SIG-M5 treated with dmso at 0.1 percent for 504 hours (cell line): Measurements from ENCODE around the gene RHAG.
"Not testable (repeated sequence)": the region's sequence is repeated elsewhere in the genome, so short reads cannot be mapped to it uniquely, and the experiment has no call there.

Experiments
- DNase-seq: peaks from one replicate; lab custom pipeline; 2025; ENCODE audit not compliant: unreplicated experiment; lab: John Stamatoyannopoulos, UW

RHAG gene

DNA sequence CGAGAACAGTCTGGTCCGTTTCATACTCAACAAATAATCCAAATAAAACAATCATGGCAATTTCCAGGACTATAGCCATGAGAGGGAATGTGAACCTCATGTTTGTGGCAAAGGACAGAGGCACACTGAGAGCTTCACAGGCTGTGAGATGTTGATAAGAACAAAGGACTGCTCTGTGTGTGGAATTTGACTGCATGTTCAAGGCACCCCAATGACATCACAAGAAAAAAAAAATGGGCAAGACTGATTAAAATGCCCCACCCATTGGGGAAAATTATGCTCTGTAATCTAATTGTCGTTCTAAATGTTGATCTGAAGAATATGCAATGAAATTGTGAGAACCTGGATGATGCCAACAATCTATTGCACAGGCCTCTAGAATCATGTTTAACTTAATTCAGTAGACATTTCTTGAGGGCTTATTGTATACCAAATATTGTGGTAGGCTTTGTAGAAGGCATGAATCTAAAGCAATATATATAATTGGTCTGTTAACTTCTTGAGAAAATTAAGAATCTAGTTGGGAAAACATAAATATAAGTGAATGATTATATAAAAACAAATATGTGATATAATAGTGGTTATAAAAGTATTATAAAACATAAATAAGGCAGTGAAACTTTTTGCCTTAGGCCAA, at the start of gene RHAG:
RHAG (minus strand) TSS at position 127 of the 637 bp plus-strand sequence; CDS start at position 100, 27 bp downstream.
- DNase-seq: no peak

DNA sequence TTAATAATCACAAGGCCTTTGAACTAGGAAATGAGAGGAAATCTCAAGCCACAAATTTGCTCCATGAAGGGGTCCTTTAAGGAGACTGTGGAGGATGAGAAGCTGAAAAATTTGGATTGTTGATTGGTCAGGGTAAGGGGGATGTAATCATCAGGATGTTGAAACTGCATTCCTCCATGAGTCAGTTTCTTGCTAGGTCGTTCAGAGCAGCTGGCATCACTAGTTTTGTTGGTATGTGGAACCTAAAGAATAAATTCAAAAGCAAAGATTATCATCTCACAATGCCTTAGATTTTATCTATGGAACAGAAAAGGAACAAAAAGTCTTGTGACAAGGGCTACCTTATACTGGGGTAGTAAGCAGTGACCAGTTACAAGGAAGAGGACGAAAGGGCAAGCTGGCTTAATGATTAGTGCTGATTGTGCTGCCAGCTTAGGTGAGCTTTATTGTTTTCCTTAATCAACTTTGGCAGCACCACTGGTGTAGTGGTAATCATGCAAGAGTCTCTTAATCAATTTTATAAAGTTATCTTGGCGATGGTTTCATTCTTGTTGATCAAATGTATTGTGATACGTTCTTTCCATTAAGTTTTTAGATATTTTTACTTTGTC, 40.1 kb upstream of the RHAG start:
- peak; percentile 5 for DNase-seq

DNA sequence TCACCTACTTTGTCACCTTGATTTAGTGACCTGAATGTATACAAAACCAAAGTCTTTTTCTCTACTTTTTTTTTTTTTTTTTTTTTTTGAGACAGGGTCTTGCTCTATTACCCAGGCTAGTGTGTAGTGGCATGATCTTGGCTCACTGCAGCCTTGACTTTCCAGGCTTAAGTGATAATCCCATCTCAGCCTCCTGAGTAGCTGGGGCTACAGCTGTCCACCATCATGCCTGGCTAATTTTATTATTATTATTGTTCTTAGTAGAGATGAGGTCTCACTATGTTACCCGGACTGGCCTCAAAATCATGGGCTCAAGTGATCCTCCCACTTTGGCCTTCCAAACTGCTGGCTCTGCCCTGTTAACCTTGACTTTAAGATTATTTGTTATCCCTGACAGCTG, 39.2 kb upstream of the RHAG start:
- no peak for DNase-seq

DNA sequence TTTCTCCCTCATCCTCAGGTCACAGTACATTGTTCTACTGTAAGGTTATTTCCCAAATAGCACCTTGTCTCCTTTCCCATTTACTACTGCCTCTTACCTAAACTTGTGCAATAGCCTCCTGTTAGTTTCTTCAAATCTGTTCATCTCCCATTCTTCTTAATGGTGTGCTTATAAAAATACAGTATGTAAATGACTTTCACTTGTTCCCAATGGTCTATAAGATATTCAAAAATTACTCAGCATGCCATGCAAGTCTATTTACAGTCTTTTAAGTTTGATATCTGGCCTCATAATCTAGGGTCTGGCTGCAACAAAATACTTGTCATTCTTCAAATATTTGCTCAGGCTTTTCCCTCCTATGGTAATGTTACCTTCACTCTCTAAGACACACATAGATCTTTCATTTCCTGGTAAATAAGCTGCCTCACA, 31.5 kb upstream of the RHAG start:
- DNase-seq: peak; percentile 41

DNA sequence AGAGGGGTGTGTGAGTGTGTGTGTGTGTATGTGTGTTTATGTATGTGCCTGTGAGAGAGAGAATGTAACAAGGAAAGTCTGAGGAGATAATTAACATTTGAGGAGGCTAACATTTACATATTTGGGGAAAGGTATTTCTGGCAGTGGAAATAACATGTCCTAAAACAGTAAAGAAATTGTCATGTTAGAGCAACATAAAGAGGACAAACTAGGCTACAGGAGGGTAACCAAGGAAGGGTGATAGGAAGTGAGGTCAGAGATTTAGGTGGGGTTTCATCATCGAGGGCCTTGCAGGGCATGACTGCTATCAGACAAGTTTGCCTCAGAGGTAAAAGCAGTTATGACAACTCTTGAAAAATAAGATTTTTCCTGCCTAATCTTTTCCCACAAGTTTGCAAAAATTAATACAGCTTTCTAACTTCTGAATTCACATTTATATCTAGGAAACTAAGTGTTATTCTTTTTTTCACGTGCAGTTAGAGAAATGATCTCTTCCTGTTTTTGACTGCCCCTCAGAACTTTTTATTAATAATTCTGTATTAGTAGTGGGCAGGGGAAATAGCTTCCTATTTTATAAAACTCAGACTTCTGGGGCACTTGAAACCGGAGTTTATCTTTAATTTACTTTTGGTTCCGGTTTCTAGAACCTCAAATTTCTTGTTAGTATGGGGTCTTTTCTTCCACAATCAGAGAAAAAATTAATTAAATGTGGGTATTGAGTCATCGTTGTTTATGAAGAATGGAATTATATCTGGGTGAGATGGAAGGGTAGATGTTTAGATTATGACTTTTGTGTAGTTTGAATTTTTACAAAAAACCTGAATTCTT, 30.5 kb upstream of the RHAG start:
- no peak for DNase-seq

DNA sequence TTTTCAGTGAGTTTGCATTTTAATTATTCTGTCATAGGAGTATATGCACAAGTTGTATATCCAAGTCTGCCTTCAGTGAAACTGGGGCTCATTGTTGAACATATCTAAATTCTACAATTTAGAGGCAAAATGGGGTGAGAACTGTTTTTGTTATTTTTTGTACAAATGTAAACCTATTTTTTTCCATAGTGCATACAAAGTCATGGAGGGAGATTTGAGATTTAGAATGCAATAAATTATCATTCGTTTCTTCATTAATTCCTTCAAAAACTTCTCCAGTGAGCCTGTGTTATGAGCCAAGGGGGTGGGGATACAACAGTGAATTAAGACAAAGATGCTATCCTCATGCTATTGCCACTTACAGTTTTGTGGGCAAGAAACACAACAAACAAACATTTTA, 29.8 kb upstream of the RHAG start:
- no peak for DNase-seq

DNA sequence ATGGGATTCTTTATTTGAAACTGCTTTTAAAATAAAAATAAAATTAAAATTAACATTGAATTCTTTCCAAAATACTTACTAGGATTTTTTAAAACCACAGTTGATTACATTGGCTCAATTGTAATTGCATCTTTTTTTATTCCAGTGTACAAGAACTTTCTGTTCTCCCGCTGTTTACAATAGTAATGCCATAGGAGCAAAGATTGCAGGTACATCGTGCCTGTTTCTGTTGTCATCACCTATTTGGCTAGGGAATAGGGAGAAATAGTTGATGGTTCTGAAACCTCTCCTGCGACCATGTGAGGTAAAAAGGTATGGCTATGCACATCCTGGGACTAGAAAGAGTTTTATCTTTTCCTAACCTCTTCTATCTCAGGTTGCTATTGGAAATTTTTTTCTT, 28.2 kb upstream of the RHAG start:
- DNase-seq: no peak

DNA sequence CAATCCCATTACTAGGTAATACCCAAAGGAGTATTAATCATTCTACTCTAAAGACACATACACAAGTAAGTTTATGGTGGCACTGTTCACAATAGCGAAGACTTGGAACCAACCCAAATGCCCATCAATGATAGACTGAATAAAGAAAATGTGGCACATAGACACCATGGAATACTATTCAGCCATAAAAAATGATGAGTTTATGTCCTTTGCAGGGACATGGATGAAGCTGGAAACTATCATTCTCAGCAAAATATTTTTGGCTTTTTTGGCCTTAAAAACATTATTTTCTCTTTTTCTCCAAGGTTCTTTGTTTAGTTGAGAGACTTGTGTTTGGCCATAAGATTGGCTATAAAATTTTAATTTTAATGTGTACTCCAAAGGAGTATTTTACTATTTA, 27.4 kb upstream of the RHAG start:
- not testable (repeated sequence) for DNase-seq

DNA sequence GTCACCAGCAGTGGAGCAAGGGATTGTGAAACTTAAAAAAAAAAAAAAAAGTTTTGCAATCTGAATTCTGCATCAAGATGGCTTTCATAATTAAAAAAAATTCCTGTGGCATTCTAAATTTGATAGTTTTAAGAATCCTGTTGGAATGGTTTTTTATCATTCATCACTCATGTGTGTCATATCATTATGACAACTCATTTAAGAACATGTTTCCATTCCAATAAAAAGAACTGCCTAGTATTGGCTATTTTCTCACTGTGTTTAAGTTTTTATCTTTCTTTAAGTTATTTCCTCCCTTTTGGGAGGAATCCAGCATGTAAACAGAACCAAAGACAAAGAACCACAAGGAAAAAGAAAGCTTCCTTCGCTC, 26.2 kb upstream of the RHAG start:
- no peak for DNase-seq

DNA sequence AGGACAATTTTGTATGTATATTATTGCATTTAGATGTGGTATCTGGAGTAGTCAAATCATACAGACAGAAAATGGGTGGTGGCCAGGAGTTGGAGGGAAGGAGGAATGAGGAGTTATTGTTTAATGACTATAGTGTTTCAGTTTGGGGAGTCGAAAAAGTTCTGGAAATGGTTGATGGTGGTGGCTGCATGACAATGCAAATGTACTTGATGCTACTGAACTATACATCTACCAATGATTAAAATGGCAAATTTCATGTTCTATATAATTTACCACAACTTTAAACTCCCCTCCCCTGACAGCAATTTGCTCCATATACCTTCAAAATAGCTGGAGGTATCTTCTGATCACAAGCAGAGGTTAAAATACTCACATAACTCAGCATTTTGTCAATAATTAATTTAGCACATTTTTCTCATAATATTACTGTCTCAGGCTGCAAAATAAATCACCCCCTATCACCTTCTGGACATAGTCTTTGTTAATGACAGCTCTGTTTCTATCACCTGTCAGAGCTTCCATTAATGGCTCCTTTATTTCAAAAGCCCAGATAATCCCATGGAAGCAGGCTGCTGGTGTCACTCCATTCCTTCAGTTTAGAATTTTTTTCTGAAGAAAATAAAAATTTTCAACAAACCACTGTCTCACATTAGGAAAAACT, 25.7 kb upstream of the RHAG start:
- no peak for DNase-seq

DNA sequence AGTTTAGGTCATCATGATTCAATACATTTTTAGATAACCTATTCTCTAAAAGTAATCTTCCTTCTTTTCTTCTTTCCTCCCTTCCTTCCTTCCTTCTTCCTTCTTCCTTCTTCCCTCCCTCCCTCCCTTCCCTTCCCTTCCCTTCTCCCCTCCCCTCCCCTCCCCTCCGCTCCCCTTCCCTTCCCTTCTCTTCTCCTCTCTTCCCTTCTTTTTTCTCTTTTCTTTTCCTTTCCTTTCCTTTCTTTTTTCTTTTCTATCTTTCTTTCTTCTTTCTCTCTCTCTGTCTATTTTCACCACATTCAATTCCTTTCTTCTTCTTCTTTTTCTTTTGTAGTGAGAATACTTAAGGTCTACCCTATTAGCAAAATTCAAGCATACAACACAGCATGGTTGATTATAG, 17.3 kb upstream of the RHAG start:
- DNase-seq: no peak

DNA sequence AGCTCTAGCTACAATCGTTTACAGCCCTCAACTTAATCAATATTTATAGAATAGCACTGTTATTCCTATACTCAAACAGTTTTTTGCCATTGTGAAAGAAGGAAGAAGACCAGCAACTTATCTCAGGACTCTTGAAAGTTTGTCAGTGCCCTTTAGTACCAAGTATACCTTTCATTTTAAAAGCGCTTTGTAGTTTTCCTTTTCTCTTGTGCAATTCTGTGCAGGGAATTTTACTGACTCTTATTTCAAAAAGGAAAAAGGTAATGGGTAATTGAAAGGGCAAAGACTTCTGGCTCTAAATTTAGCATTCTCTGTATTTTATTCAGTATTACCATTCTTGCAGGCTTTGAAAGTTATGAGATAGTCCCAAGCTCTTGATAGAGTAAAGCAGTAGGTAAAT, 16.8 kb upstream of the RHAG start:
- no peak for DNase-seq

DNA sequence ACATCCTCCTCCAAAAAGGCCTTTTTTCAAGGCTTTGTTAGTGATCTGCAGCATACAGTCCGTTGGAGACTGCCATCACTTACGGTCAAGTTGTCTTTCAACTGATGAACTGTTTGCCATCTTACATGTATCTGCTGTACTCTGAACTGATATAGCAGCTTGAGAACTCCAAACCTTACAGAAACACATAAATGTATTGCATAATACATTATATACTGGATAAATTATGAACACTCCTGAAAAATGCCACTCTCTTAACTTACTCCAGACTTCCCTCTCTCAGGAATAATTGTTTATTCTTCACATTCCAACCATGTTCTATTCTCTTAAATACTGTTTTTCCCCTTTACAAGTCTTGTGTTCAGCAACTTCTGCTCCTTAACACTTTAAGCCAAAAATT, 14.6 kb upstream of the RHAG start:
- no peak for DNase-seq

DNA sequence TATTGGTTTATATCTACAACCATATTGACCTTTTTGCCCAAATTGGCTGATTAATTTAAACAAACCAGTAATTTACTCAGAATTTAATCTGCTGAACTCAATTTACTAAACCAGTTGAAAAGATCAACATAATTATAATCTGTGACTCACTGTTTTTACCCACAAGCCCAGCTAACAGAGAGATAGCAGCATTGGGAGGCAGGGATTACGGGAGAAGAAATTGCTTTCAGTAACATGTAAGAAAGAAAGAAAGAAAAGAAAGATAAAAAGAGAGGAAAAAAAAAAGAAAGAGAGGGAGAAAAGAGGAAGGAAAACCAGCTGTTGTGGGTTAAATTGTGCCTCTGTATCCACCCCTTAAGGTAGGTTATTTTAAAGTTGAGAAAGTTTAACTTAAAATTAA, 13.3 kb upstream of the RHAG start:
- no peak for DNase-seq

DNA sequence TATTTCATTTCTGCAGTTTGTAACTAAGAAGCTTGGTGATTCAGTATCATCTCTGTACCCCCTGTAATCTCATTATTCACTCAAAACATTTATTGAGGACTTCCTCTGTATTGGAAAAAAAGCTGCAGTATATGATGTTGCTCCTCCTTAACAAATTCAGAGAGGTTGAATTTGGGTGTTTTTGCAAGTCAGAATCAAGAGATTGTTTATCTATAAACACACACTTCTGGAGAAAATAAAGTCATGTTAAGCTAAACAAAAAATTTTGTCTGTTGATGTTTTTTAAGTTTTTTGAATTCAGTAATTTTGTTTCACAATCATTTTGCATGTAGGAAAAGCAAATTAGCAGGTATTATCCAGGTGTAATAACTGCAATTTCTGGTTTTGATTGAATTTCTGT, 11.4 kb upstream of the RHAG start:
- no peak for DNase-seq

DNA sequence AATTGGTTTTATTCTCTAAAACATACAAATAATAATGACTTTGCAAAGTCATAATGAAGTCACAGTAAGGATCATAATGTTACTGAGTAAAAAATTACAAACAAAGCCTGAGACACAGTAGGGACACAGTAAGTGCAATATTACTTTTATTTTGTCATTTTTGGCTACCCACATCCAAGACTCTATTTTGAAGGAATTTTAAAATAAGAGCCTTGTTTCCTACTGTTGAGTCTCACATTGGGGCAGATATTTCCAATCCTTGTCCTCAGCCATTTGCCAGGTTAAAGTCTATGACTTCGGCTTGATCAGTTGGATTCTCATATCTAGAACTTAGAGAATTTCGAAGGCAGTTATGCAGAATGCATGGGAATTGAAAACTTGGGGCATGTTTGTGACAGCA, 10.8 kb upstream of the RHAG start:
- no peak for DNase-seq

DNA sequence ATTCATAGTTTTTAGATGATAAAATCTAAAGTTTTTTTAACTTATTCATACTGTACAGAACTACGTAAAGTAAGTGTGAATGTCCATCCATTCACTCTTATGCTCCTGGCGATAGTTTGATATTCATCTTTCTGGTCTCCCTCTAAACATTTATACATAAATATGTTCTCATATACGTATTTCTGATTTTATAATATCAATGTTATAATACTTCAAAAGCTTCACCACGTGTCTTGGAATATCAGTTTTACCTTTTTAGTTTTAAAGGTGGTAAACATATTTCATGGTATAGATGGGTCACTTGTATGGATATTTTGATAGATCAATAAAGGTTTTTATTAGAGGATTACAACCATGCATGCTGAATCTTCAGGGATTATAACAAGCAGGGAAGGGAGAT, 10.3 kb upstream of the RHAG start:
- DNase-seq: no peak

DNA sequence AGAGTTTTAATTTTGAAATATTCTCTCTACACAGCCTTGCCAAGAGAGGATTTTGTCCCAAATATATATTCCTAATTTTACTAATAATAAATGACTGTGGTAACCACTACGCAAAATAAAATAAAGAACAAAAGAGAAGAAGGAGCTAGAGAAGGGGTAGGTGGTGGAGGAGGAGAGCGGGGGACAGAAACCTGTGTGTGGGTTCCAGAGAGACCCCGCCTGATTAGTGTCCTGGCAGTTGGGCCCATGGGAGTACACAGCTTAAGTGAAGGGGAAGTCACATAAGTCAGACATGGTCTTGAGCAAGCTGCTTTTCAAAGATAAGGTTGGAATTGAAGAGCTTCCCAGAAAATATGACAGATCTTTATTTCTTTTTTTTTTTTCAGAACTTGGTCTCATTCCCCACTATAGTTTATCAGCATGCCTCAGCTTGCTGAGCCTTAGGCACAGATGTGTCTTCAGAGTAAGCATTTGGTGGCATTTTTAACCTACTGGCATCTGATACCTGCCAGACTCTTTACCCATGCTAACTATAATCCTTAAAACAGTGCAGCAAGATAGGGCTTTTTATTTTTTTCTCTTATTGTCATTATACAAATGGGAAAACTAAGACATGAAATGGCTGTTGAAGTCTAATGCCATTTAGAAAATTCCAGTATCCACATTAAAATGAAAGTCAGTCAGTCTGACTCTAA, 9.6 kb upstream of the RHAG start:
- DNase-seq: no peak

DNA sequence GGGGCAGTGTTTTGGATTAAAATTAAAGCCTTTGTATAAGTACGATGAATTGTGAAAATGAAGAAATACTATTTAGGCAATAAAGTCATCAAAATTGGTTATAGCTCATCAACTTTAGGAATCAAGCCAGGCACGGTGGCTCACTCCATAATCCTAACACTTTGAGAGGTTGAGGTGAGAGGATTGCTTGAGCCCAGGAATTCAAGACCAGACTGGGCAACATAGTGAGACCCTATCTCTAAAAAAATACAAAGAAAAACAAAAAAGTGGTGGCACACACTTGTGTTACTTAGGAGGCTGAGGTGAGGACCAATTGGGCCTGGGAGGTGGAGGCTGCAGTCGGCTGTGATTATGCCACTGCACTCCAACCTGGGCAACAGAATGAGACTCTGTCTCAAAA, 8.5 kb upstream of the RHAG start:
- DNase-seq: no peak

DNA sequence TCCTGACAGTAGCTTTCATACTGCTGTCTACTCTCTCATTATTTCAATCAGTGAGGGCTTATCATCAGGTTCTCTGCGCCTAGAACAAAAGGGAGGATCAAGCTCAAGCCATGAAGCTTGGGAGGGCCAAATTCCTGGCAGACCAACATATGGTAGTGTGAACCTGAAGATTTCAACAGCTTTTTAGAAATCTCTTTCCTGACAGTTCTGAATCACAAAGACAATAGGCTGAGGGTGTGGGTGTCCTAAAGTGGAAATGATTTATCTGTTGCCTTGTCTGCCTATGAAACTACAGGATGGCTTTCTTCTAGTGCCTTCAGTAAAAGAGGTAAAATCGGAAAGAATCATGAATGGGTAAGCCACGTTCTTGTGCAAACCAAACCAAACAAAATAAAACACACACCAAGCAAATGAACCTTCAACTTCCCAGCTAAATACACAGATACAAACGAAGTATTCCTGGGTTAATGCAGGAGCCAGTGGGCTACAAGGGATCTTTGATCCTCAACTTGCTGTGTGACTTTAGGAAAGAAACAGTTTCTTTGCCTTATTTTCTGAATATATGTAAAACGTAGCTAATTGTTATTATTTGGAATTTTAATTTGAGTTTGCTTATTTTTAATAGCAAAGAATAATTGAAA, 2.7 kb upstream of the RHAG start:
- DNase-seq: no peak

DNA sequence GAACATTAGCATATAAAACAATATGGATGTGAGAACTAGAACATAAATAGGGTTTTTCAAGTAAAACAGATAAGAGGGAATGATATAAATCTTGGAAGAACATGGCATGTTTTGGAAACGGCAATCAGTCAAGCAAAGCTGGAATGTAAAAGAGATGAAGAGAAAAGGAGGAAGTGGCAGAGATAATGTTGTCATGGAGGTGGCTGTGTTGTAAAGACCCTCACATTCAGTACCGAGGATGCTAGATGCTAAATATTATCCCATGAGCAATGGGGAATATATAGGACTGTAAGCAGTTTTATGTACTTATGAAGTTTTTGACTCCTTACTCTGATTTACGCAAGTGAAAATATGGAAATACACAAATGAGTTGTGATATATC, 702 bp upstream of the RHAG start:
- DNase-seq: no peak
